ENCODE measurements around the gene GPATCH4.

The GPATCH4 gene

DNA sequence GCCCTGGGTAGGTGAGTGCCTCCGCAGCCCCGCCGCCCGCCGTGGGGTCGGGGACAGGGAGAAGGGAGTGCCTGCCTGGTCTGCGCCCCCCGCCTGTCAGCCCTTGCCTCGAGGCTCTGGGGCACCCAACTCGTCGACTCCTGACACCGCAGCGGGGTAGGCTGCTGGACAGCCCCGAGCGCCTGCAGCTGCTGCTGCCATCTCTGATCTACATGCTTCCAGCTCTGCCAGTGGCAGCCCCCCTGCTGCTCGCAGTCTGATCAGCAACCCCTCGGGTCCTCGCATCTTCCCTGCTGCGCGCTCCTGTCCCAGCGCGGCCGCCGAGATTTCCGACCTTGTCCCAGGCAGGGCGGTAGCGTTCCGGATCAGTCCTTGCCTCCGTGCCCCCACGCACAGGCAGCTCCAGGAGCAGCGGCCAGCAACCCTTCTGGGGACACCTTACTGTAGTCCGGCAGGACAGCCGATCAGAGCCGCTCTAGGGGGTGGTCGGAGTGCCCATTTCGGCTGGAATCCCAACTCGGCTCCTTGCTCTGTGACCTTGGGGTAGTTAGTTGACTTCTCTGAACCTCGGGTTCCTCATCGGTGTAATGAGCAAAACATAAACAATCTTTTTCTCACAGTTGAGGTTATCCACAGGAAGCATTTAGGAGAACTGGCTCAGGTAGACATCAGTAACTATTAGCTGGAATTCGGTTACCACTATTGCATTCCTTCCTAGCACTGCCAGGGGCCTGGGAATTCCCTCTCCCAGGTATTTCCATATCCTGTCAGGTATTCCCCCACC, 41.2 kb upstream of the GPATCH4 start:
- TF ChIP-seq ZFP3 (CRISPR knock-in tag; IDR thresholded peaks at IDR 0.05) (peak; percentile 58; the same call in 1 of the 2 replicates), OSR1 (CRISPR knock-in tag; IDR thresholded peaks at IDR 0.05) (no peak), TOX (CRISPR knock-in tag; IDR thresholded peaks at IDR 0.05; ENCODE audit: borderline replicate concordance) (no peak)
- ATAC-seq = peak; percentile 31

DNA sequence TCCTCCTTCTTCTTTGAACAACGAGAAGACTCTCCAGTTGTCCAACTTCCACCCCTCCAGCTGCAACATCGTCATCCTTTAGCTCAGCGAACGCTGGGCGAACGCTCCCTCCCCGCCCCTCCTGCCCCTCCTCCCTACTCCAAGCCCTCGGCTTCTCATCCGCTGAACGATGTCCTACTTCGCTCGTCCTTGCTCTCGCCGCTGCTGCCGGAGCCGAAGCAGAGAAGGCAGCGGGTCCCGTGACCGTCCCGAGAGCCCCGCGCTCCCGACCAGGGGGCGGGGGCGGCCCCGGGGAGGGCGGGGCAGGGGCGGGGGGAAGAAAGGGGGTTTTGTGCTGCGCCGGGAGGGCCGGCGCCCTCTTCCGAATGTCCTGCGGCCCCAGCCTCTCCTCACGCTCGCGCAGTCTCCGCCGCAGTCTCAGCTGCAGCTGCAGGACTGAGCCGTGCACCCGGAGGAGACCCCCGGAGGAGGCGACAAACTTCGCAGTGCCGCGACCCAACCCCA, 40.5 kb upstream of the GPATCH4 start, which contains the start of gene BCAN:
TSS of gene BCAN (plus strand) at position 357 of the 504 bp plus-strand sequence. CDS start 3,938 bp downstream, outside the sequence.
- peak; percentile 64 for ATAC-seq
- no peak for TF ChIP-seq PPARA (CRISPR knock-in tag; IDR thresholded peaks at IDR 0.05; ENCODE audit: borderline replicate concordance)
- no peak for TF ChIP-seq ESRRG (CRISPR knock-in tag; IDR thresholded peaks at IDR 0.05)
- no peak for TF ChIP-seq CSDC2 (CRISPR knock-in tag; IDR thresholded peaks at IDR 0.05)
- TF ChIP-seq TOX (CRISPR knock-in tag; IDR thresholded peaks at IDR 0.05; ENCODE audit: borderline replicate concordance) = no peak
- TF ChIP-seq, protein P1, sequence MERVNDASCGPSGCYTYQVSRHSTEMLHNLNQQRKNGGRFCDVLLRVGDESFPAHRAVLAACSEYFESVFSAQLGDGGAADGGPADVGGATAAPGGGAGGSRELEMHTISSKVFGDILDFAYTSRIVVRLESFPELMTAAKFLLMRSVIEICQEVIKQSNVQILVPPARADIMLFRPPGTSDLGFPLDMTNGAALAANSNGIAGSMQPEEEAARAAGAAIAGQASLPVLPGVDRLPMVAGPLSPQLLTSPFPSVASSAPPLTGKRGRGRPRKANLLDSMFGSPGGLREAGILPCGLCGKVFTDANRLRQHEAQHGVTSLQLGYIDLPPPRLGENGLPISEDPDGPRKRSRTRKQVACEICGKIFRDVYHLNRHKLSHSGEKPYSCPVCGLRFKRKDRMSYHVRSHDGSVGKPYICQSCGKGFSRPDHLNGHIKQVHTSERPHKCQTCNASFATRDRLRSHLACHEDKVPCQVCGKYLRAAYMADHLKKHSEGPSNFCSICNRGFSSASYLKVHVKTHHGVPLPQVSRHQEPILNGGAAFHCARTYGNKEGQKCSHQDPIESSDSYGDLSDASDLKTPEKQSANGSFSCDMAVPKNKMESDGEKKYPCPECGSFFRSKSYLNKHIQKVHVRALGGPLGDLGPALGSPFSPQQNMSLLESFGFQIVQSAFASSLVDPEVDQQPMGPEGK (CRISPR knock-in tag; IDR thresholded peaks at IDR 0.05; ENCODE audit: borderline replicate concordance) = no peak
- TF ChIP-seq TCF4 (CRISPR knock-in tag; IDR thresholded peaks at IDR 0.05; ENCODE audit: borderline replicate concordance) = no peak

DNA sequence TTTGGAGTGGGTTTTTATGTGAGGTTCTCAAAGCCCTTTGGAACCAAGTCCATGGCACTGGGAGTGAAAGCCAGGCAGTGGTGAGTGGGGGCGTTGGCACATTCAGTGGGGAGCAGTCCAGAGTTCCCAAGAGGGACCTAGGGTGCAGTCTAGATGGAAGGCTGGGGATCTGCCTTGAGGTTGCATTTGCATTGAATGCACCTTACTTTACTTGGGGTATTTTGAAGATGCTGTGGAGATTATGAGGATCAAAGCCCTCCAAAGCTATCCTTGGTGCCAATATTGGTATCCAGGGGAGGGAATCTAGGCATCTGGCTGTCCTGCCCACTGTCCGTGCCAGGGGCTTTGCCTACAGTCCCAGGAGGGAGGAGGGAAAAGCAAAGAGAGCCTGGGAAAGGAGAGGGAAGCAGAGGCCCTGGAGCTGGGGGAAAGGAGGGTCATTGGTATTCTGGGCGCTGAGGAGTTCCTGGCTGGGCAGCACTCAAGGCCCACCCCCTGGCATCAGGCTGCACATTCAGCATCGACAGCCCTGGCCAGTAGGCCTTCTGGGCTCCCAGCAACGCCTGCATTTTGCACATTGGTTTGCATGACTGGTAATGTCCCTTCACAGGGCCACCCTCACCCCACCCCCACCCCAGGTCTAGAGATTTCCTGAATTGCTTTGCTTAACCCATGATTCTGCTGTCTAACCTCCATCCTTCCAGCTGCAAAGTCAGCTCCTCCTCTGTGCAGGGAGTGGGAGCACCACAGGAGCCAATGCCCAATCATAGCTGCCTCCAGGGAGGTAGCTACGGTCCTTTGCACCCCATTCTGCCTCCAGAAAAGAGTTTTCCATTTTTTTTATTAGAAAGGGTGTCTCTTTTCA, 39.8 kb upstream of the GPATCH4 start:
- ATAC-seq = no peak
- no peak for TF ChIP-seq ARNTL (CRISPR knock-in tag; IDR thresholded peaks at IDR 0.05; ENCODE audit: borderline replicate concordance, low read depth)
- no peak for TF ChIP-seq BACH2 (CRISPR knock-in tag; IDR thresholded peaks at IDR 0.05; ENCODE audit: borderline replicate concordance)
- TF ChIP-seq CSDC2 (CRISPR knock-in tag; IDR thresholded peaks at IDR 0.05) = no peak
- no peak for TF ChIP-seq RARB (CRISPR knock-in tag; IDR thresholded peaks at IDR 0.05)
- TF ChIP-seq, protein P1 (CRISPR knock-in tag; IDR thresholded peaks at IDR 0.05; ENCODE audit: borderline replicate concordance) = no peak
- TF ChIP-seq ZNF8 (CRISPR knock-in tag; IDR thresholded peaks at IDR 0.05) = no peak

DNA sequence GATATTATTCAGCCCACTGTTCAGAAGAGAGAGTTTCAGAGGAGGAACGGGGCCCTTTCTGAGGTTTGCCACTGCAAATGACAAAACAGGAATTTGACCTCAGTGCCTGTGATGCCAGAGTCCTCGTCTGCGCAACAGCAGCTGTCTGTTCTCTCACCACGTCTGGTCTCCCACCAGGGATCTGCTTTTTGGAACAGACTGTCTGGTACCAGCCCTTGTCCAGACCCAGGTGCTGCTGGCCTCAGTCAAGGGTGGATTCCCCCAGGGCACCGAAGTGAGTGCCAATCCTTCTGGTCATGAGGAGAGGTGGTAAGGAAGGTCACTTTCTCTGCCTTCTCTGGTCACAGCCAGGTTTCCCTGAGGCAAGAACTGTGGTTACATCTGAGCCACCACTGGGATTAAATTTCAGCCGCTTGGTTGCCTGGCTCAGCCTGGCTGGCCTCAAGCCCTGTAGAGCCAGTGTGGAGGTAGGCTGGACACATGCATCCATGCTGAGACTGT, 38.4 kb upstream of the GPATCH4 start:
- TF ChIP-seq RARB (CRISPR knock-in tag; IDR thresholded peaks at IDR 0.05) = no peak
- TF ChIP-seq, protein P2, sequence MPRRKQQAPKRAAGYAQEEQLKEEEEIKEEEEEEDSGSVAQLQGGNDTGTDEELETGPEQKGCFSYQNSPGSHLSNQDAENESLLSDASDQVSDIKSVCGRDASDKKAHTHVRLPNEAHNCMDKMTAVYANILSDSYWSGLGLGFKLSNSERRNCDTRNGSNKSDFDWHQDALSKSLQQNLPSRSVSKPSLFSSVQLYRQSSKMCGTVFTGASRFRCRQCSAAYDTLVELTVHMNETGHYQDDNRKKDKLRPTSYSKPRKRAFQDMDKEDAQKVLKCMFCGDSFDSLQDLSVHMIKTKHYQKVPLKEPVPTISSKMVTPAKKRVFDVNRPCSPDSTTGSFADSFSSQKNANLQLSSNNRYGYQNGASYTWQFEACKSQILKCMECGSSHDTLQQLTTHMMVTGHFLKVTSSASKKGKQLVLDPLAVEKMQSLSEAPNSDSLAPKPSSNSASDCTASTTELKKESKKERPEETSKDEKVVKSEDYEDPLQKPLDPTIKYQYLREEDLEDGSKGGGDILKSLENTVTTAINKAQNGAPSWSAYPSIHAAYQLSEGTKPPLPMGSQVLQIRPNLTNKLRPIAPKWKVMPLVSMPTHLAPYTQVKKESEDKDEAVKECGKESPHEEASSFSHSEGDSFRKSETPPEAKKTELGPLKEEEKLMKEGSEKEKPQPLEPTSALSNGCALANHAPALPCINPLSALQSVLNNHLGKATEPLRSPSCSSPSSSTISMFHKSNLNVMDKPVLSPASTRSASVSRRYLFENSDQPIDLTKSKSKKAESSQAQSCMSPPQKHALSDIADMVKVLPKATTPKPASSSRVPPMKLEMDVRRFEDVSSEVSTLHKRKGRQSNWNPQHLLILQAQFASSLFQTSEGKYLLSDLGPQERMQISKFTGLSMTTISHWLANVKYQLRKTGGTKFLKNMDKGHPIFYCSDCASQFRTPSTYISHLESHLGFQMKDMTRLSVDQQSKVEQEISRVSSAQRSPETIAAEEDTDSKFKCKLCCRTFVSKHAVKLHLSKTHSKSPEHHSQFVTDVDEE (CRISPR knock-in tag; IDR thresholded peaks at IDR 0.05) = no peak
- no peak for TF ChIP-seq ZNF70 (CRISPR knock-in tag; IDR thresholded peaks at IDR 0.05)
- TF ChIP-seq ESRRG (CRISPR knock-in tag; IDR thresholded peaks at IDR 0.05) = no peak
- no peak for TF ChIP-seq TOX (CRISPR knock-in tag; IDR thresholded peaks at IDR 0.05; ENCODE audit: borderline replicate concordance)
- TF ChIP-seq, protein P1 (CRISPR knock-in tag; IDR thresholded peaks at IDR 0.05; ENCODE audit: borderline replicate concordance) = no peak
- no peak for TF ChIP-seq ARNTL (CRISPR knock-in tag; IDR thresholded peaks at IDR 0.05; ENCODE audit: borderline replicate concordance, low read depth)
- TF ChIP-seq BACH2 (CRISPR knock-in tag; IDR thresholded peaks at IDR 0.05; ENCODE audit: borderline replicate concordance) = no peak
- TF ChIP-seq ZNF565 (CRISPR knock-in tag; conservative IDR thresholded peaks at IDR 0.05; ENCODE audit: low read depth) = no peak
- TF ChIP-seq GLIS3 (CRISPR knock-in tag; IDR thresholded peaks at IDR 0.05) = no peak
- no peak for TF ChIP-seq ZFP30 (CRISPR knock-in tag; IDR thresholded peaks at IDR 0.05)

More for the DNA sequence above, 38.4 kb upstream of the GPATCH4 start:
- ATAC-seq = peak; percentile 6; the same call in 1 of the 3 replicates
